WTC11 (cell line): ENCODE data around the gene GBF1. TPM values are rescaled to one million over a fixed set of nuclear protein-coding genes. Genes with fewer than 3 reads are reported as not detected.

Source experiments
- ATAC-seq: fragments of 200-7000 bp; cut with Tn5 transposase; 2 replicates; pipeline ENCODE4 v1.10.0; 2021; ENCODE audit warnings: mild to moderate bottlenecking, moderate library complexity
- CTCF ChIA-PET: fragments of 300-600 bp; sonication (Branson Sonifier 250); formaldehyde crosslinking; loops from one replicate; lab custom pipeline; 2021; ENCODE audit warnings: antibody characterized with exemption; lab: Charles Lee
- POLR2A ChIA-PET: fragments of 350-600 bp; sonication (Branson Sonifier 250); formaldehyde crosslinking; loops from one replicate; lab custom pipeline; 2021; ENCODE audit warnings: antibody characterized with exemption; lab: Charles Lee
- DNase-seq: peaks from one replicate; pipeline ENCODE4 v3.0.0; 2021; ENCODE audit warnings: low spot score
- H3K27ac Mint-ChIP-seq: 2 replicates; pipeline ENCODE4 v1.8.0; 2021; ENCODE audit warnings: mixed read lengths
- H3K27me3 Mint-ChIP-seq: 2 replicates; pipeline ENCODE4 v1.8.0; 2021; ENCODE audit warnings: low read depth, mild to moderate bottlenecking, moderate library complexity, mixed read lengths
- H3K36me3 Mint-ChIP-seq: 2 replicates; pipeline ENCODE4 v1.8.0; 2021; ENCODE audit warnings: mixed read lengths
- H3K4me1 Mint-ChIP-seq: 2 replicates; pipeline ENCODE4 v1.8.0; 2022; ENCODE audit warnings: mixed read lengths
- H3K4me3 Mint-ChIP-seq: 2 replicates; pipeline ENCODE4 v1.8.0; 2021; ENCODE audit warnings: mild to moderate bottlenecking, moderate library complexity, mixed read lengths
- H3K9me3 Mint-ChIP-seq: 2 replicates; pipeline ENCODE4 v1.8.0; 2021; ENCODE audit warnings: mixed read lengths
- EMX1 ChIP-seq: fragments of 250-450 bp; sonication (Bioruptor Pico); IDR thresholded peaks from 2 replicates; pipeline ENCODE4 v1.8.0; 2021; ENCODE audit warnings: mild to moderate bottlenecking
- FOXJ3 ChIP-seq: sonication (generic); formaldehyde crosslinking; IDR thresholded peaks from 2 replicates; pipeline ENCODE4 v1.9.0; 2021; ENCODE audit warnings: missing genetic modification reagents, mild to moderate bottlenecking, borderline replicate concordance
- GRHL2 ChIP-seq: fragments of 250-450 bp; sonication (Bioruptor Pico); IDR thresholded peaks from 2 replicates; pipeline ENCODE4 v1.8.0; 2022; ENCODE audit warnings: mild to moderate bottlenecking, moderate library complexity; ENCODE audit not compliant: insufficient replicate concordance, severe bottlenecking
- MLX ChIP-seq: sonication (generic); formaldehyde crosslinking; IDR thresholded peaks from 2 replicates; pipeline ENCODE4 v1.8.1; 2023; ENCODE audit warnings: mild to moderate bottlenecking, missing genetic modification reagents, moderate library complexity
- MXD4 ChIP-seq: fragments of 250-450 bp; sonication (Bioruptor Pico); IDR thresholded peaks from 2 replicates; pipeline ENCODE4 v1.8.0; 2021; ENCODE audit warnings: mild to moderate bottlenecking, moderate library complexity, borderline replicate concordance
- NR2C2 ChIP-seq: sonication (generic); formaldehyde crosslinking; IDR thresholded peaks from 2 replicates; pipeline ENCODE4 v1.8.0; 2022; ENCODE audit warnings: mild to moderate bottlenecking, missing genetic modification reagents
- PREB ChIP-seq: sonication (generic); formaldehyde crosslinking; IDR thresholded peaks from 2 replicates; pipeline ENCODE4 v1.8.1; 2022; ENCODE audit warnings: mild to moderate bottlenecking, missing genetic modification reagents, moderate library complexity, borderline replicate concordance
- SMAD3 ChIP-seq: sonication (generic); formaldehyde crosslinking; IDR thresholded peaks from 2 replicates; pipeline ENCODE4 v1.8.0; 2022; ENCODE audit warnings: missing genetic modification reagents, mild to moderate bottlenecking, borderline replicate concordance
- TCF7 ChIP-seq: sonication (generic); formaldehyde crosslinking; IDR thresholded peaks from 2 replicates; pipeline ENCODE4 v1.8.0; 2022; ENCODE audit warnings: mild to moderate bottlenecking, low read depth, missing genetic modification reagents, moderate library complexity
- USF1 ChIP-seq: sonication (generic); formaldehyde crosslinking; IDR thresholded peaks from 2 replicates; pipeline ENCODE4 v1.8.0; 2022; ENCODE audit warnings: mild to moderate bottlenecking, missing genetic modification reagents
- USF2 ChIP-seq: sonication (generic); formaldehyde crosslinking; IDR thresholded peaks from 2 replicates; pipeline ENCODE4 v1.8.1; 2023; ENCODE audit warnings: mild to moderate bottlenecking, missing genetic modification reagents, moderate library complexity
- ZNF121 ChIP-seq: sonication (generic); formaldehyde crosslinking; IDR thresholded peaks from 2 replicates; pipeline ENCODE4 v1.8.0; 2023; ENCODE audit warnings: missing genetic modification reagents
- ZNF232 ChIP-seq: sonication (generic); formaldehyde crosslinking; IDR thresholded peaks from 2 replicates; pipeline ENCODE4 v1.8.0; 2022; ENCODE audit warnings: mild to moderate bottlenecking, missing genetic modification reagents
- ZNF281 ChIP-seq: sonication (generic); formaldehyde crosslinking; IDR thresholded peaks from 2 replicates; pipeline ENCODE4 v1.8.0; 2023; ENCODE audit warnings: mild to moderate bottlenecking, missing genetic modification reagents
- ZNF671 ChIP-seq: fragments of 250-450 bp; sonication (Bioruptor Pico); IDR thresholded peaks from 2 replicates; pipeline ENCODE4 v1.8.0; 2021; ENCODE audit warnings: mild to moderate bottlenecking
- total RNA-seq: library from RNA; stranded (reverse); gene quantifications from 3 replicates; pipeline ENCODE4 v1.2.3, GENCODE V29; 2021

The GBF1 gene
- total RNA-seq, 1 experiment from 2014 or later = 32.4 TPM

GRCh38 chr10:102237711-102238252 lies 7.5 kb upstream of the GBF1 start:
- DNase-seq (no peak), ATAC-seq (no peak)
- H3K27me3 Mint-ChIP-seq = peaks cover 98% of the 10 kb centered on the region
- no peak for TF ChIP-seq ZNF281 (CRISPR knock-in tag)
- no peak for TF ChIP-seq SMAD3 (CRISPR knock-in tag)
- no peak for TF ChIP-seq ZNF671 (CRISPR knock-in tag)
- no peak for TF ChIP-seq USF2
- no peak for TF ChIP-seq EMX1 (CRISPR knock-in tag)
- no peak for TF ChIP-seq MLX
- no peak for TF ChIP-seq PREB (CRISPR knock-in tag)
- TF ChIP-seq NR2C2 (CRISPR knock-in tag) = no peak
- no peak for TF ChIP-seq FOXJ3 (CRISPR knock-in tag)
- TF ChIP-seq USF1 (CRISPR knock-in tag) = no peak
- no peak for TF ChIP-seq MXD4 (CRISPR knock-in tag)
- TF ChIP-seq ZNF121 (CRISPR knock-in tag) = no peak
- no peak for TF ChIP-seq ZNF232 (CRISPR knock-in tag)
- ChIA-PET POLR2A (no interaction called here), CTCF (interaction anchor here (0.6 to 18.9 kb wide), 3 partner anchors 7 to 112 kb away, joined by 3 to 906 read pairs (median 130); no protein-coding TSS in a partner anchor)
- no peak overlapping the region for H3K4me3 Mint-ChIP-seq
- H3K27ac Mint-ChIP-seq = no peak overlapping the region
- H3K36me3 Mint-ChIP-seq = no peaks in the 10 kb centered on the region
- H3K4me1 Mint-ChIP-seq = peaks cover 11% of the 10 kb centered on the region
- H3K9me3 Mint-ChIP-seq = no peaks in the 10 kb centered on the region

GRCh38 chr10:102240467-102241031 lies 4.8 kb upstream of the GBF1 start:
- TF ChIP-seq TCF7 (CRISPR knock-in tag) (0 out of 2 replicates have a peak, but pooled peaks have one; percentile 24), GRHL2 (CRISPR knock-in tag) (no peak)
- TF ChIP-seq, all 79 proteins: peak for 1
- ATAC-seq = no peak

More at GRCh38 chr10:102240467-102241031, 4.8 kb upstream of the GBF1 start:
- Mint-ChIP-seq H3K9me3 (no peaks in the 10 kb centered on the region), H3K36me3 (no peaks in the 10 kb centered on the region), H3K4me1 (peaks cover 18% of the 10 kb centered on the region), H3K27me3 (peaks cover 91% of the 10 kb centered on the region), H3K27ac (no peak overlapping the region), H3K4me3 (peak overlapping the region; percentile 71)
- peak; percentile 26 for DNase-seq
- ChIA-PET POLR2A (interaction anchor here (1.3 to 1.5 kb wide), 3 partner anchors 9 to 111 kb away, joined by 3 to 6 read pairs (median 4); no protein-coding TSS in a partner anchor), CTCF (interaction anchor here (1.0 to 18.9 kb wide), 8 partner anchors 10 to 355 kb away, joined by 3 to 906 read pairs (median 6); no protein-coding TSS in a partner anchor)
